Psoas muscle (tissue), 8 donors: ENCODE results near the gene COPS2. TPM values are rescaled to one million over a fixed set of nuclear protein-coding genes. Genes with fewer than 3 reads are reported as not detected.

Experiments used
- ATAC-seq, 4 donors: fragments of 200-7000 bp; cut with Tn5 transposase; one replicate each; pipeline ENCODE4 v1.9.1; 2020; ENCODE audit warnings: moderate library complexity in 3 of 4, mild to moderate bottlenecking in 2 of 4
- DNase-seq, 2 donors: peaks; one replicate each; pipeline ENCODE4 v3.0.0-alpha.2; 2020
- H3K27ac ChIP-seq: fragments of 200-600 bp; one replicate; pipeline ENCODE4 v1.8.0; 2022
- H3K27me3 ChIP-seq, 3 donors: fragments of 200-600 bp in 1 of 3; one replicate each; pipeline versions ENCODE4 v1.6.1 to v1.8.0; 2013 to 2022; ENCODE audit warnings: low read length in 2 of 3, mild to moderate bottlenecking in 2 of 3, moderate library complexity in 1 of 3; ENCODE audit not compliant: insufficient read depth in 3 of 3
- H3K36me3 ChIP-seq, 2 donors: fragments of 200-600 bp in 1 of 2; one replicate each; pipeline versions ENCODE4 v1.6.1 to v1.8.0; 2013 to 2022; ENCODE audit warnings: low read depth in 1 of 2, mild to moderate bottlenecking in 1 of 2, moderate library complexity in 1 of 2; ENCODE audit not compliant: insufficient read depth in 1 of 2
- H3K4me1 ChIP-seq: fragments of 200-600 bp; one replicate; pipeline ENCODE4 v1.8.0; 2022
- H3K4me3 ChIP-seq: fragments of 200-600 bp; one replicate; pipeline ENCODE4 v1.8.0; 2022; ENCODE audit warnings: mild to moderate bottlenecking
- H3K9me3 ChIP-seq: fragments of 200-600 bp; one replicate; pipeline ENCODE4 v1.8.0; 2022
- WGBS, 3 donors: extraction: QIAGEN DNeasy Blood & Tissue Kit; methylation state at CpG; one replicate each; pipeline versions ENCODE4 v1.1.6 to v1.1.7; 2013; 5-methylcytosine and 5-hydroxymethylcytosine counted together
- intact Hi-C, 2 donors: fragments of 100-400 bp; cut with DNase I; formaldehyde crosslinking; loops; one replicate each; pipeline versions ENCODE4 v1.11.0 to v1.14.2; 2022
- polyA plus RNA-seq, 3 donors: library from polyadenylated mRNA; stranded (reverse); fragments of 200-250 nt; gene quantifications; one replicate each; pipeline ENCODE4 v1.2.3, GENCODE V29; 2013
- total RNA-seq, 4 donors: library from RNA; stranded (reverse); fragmentation: NEBNext Ultra II Directional in 2 of 4; extraction: Animal tissue kit (Norgen Biotek cat#: 25700) in 2 of 4; gene quantifications; one replicate each; pipeline versions ENCODE4 v1.2.1 to v1.2.4, GENCODE V29; 2021 to 2023
- TF ChIP-seq, protein P1 (sequence below): fragments of 200-600 bp; IDR thresholded peaks from one replicate; pipeline ENCODE4 v1.8.0; 2022; ENCODE audit warnings: antibody characterized with exemption
- donor health status: healthy with polysubstance abuse.
- donor health status: DM: no; HTN: no; CAD: no; lungs with moderate emphysema.
- donor health status: Bipolar disorder and iron deficiency.
- donor health status: healthy.
- donor health status: DM: yes; HTN: yes; CAD: no.
- donor health status: DM: no; HTN: no; CAD: no.
- donor health status: DM: no; HTN: no; CAD: no.
- donor health status: DM: yes; HTN: yes; CAD: no.

The COPS2 gene
- total and polyA plus RNA-seq, 7 donors, result 95.6 to 243 (median 130) TPM

DNA sequence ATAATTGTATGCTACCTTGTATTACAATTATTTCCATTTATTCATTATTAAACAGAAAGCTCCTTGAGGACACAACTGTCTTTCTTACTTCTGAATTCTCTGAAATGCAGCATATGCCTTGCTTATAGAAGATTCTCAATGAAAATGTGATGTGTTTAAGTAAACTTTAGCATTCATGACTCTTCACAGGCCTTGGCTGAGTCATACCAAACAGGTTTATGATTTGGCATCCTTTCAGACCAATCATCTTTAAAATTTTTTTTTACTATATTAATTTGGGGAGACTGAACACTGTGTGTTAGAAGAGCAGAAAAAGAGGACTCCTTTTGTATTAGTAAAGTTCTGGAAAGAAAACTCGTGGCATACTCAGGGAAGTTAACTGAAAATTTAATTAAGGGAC lies 8.3 kb upstream of the COPS2 start:
- Histone ChIP-seq H3K4me1 (no peaks in the 10 kb centered on the region), H3K9me3 (no peaks in the 10 kb centered on the region), H3K4me3 (no peak overlapping the region), H3K36me3 (peaks cover 0 to 8% of the 10 kb centered on the region in 2 donors), H3K27ac (no peak overlapping the region), H3K27me3 (no peaks in the 10 kb centered on the region)
- ATAC-seq (no peak), DNase-seq (no peak)
- 67 to 80% (median 74%) methylated on average over 1 of the region's 1 CpG for WGBS, 3 donors
- intact Hi-C loops, result no loop called here
- TF ChIP-seq, protein P1, sequence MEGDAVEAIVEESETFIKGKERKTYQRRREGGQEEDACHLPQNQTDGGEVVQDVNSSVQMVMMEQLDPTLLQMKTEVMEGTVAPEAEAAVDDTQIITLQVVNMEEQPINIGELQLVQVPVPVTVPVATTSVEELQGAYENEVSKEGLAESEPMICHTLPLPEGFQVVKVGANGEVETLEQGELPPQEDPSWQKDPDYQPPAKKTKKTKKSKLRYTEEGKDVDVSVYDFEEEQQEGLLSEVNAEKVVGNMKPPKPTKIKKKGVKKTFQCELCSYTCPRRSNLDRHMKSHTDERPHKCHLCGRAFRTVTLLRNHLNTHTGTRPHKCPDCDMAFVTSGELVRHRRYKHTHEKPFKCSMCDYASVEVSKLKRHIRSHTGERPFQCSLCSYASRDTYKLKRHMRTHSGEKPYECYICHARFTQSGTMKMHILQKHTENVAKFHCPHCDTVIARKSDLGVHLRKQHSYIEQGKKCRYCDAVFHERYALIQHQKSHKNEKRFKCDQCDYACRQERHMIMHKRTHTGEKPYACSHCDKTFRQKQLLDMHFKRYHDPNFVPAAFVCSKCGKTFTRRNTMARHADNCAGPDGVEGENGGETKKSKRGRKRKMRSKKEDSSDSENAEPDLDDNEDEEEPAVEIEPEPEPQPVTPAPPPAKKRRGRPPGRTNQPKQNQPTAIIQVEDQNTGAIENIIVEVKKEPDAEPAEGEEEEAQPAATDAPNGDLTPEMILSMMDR, result no peak

- intact Hi-C loops, result loop anchor here (5.0 to 10.0 kb wide), 3 partner anchors 291 to 469 kb away; partner anchors contain the start of genes DTWD1 (in 2 of the 2) and FAM227B (in 2 of the 2)
- Histone ChIP-seq H3K4me3 (peak overlapping the region; percentile 91), H3K4me1 (peaks cover 28% of the 10 kb centered on the region), H3K27ac (peak overlapping the region; percentile 91), H3K36me3 (no peaks in the 10 kb centered on the region), H3K27me3 (no peaks in the 10 kb centered on the region), H3K9me3 (no peaks in the 10 kb centered on the region)
- WGBS, 3 donors, result 0 to 1% (median 0%) methylated on average over 26 of the region's 26 CpGs
- ATAC-seq (no peak), DNase-seq (no peak)
- TF ChIP-seq, protein P1, result no peak
Observed at GRCh38 chr15:49155834-49156627, 632 bp upstream of the COPS2 start.

DNA sequence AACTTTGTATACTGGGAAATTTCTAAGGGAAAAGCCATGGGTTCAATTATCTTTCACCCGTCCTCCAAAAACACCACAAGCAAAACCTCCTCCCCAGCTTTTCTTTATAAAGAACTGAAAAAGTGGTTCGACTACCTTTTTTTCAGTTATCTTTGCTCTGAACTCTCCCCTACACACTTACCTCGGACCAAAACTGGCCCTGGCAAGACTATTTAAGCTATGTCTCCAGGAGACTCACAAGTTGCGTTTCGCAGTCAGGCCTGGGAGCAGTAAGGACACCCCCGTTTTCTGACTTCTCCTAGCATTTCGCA lies 645 bp downstream of the COPS2 start:
- H3K27ac ChIP-seq, result peak overlapping the region; percentile 91
- peak in 2 of 4 donors; percentile 11 to 25 for ATAC-seq
- no peak for DNase-seq
- no peaks in the 10 kb centered on the region for H3K36me3 ChIP-seq
- peak overlapping the region; percentile 91 for H3K4me3 ChIP-seq
- WGBS, 3 donors, result 0 to 2% (median 0%) methylated on average over 7 of the region's 7 CpGs
- H3K9me3 ChIP-seq, result no peaks in the 10 kb centered on the region
- H3K27me3 ChIP-seq, result no peaks in the 10 kb centered on the region
- intact Hi-C loops, result loop anchor here (5.0 to 10.0 kb wide), 3 partner anchors 290 to 470 kb away; partner anchors contain the start of genes DTWD1 (in 2 of the 2) and FAM227B (in 2 of the 2)
- TF ChIP-seq, protein P1, result no peak
- H3K4me1 ChIP-seq, result peaks cover 32% of the 10 kb centered on the region

- no peak for ATAC-seq
- no peak for DNase-seq
- intact Hi-C loops, result loop anchor here in 1 of 2 donors (10.0 kb wide), 2 partner anchors 290 to 470 kb away; partner anchors contain the start of genes DTWD1 and FAM227B
Observed at GRCh38 chr15:49154359-49154758, 1.0 kb downstream of the COPS2 start.

More at GRCh38 chr15:49154359-49154758, 1.0 kb downstream of the COPS2 start:
- Histone ChIP-seq H3K4me1 (peaks cover 32% of the 10 kb centered on the region), H3K27me3 (no peaks in the 10 kb centered on the region), H3K4me3 (peak overlapping the region; percentile 91), H3K9me3 (no peaks in the 10 kb centered on the region), H3K27ac (peak overlapping the region; percentile 91), H3K36me3 (no peaks in the 10 kb centered on the region)
- TF ChIP-seq, protein P1, result no peak
- 20 to 26% (median 22%) methylated on average over 8 of the region's 8 CpGs for WGBS, 3 donors
